Transverse colon (tissue), 4 donors: ENCODE measurements around the gene TEAD4.

Experiments
- CTCF ChIP-seq, 5 experiments: fragments of 200-600 bp in 3 of 5; fragments of 450-650 bp in 2 of 5; sonication (generic) in 3 of 5; IDR thresholded peaks; 1 replicate in 2 of 5; 2 replicates in 3 of 5; pipeline ENCODE4 v1.5.1; 2016 to 2017; ENCODE audit warnings: antibody characterized with exemption in 5 of 5, inconsistent platforms in 3 of 5, mild to moderate bottlenecking in 2 of 5, moderate library complexity in 1 of 5
- POLR2A ChIP-seq: fragments of 450-650 bp; IDR thresholded peaks from one replicate; pipeline ENCODE4 v1.6.1; 2016; ENCODE audit warnings: antibody characterized with exemption, mild to moderate bottlenecking, moderate library complexity
- POLR2AphosphoS5 ChIP-seq, 3 donors: sonication (generic); formaldehyde crosslinking; IDR thresholded peaks; one replicate each; pipeline ENCODE4 v1.6.1; 2016; ENCODE audit warnings: antibody characterized with exemption in 3 of 3

GRCh38 chr12:3016191-3016590 is 57.0 kb downstream of the TEAD4 start:
- TF ChIP-seq POLR2AphosphoS5 (IDR thresholded peaks at IDR 0.05), result no peak
- no peak for TF ChIP-seq CTCF (IDR thresholded peaks at IDR 0.05)
- TF ChIP-seq POLR2A, result no peak
